ENCODE measurements around the gene KRT86. TPM values are rescaled to one million over a fixed set of nuclear protein-coding genes. Genes with fewer than 3 reads are reported as not detected.
"Not testable (repeated sequence)": the region's sequence is repeated elsewhere in the genome, so short reads cannot be mapped to it uniquely, and the experiment has no call there.

The KRT86 gene
- total RNA-seq, 1 donor from 2014 or later, result 0.96 TPM

DNA sequence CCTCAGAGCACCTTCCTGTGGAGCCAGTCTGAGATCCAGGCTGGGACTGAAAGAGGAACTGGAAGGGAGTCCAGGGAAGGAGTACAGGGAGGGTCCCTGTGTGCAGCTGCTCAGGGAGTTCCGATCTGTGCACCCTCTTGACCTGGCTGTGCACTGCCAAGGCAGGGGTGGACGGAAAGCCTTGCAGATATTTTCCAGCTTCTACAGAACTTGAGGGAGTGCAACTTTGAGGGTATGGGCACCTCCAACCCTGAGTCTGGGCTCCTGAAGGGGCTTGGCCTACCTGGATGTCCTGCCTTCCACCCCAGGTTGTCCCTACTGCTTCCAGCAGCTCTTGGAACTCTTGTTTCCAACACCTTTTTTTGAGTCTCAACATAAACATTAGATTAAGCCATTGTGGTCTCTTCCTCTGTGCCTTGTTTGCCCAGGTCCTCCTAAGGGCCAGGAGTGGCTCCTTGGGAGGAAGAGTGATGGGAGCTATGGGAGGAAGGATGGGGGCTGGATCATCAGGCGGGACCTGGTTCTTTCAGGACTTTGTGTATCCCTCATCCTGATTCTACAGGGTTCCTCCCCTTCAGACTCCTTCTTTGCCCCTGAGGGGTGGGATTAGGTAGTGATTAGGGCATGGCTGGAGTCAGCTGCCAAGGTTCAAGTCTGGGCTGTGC is 37.9 kb upstream of the KRT86 start:
- TF ChIP-seq, protein P1, sequence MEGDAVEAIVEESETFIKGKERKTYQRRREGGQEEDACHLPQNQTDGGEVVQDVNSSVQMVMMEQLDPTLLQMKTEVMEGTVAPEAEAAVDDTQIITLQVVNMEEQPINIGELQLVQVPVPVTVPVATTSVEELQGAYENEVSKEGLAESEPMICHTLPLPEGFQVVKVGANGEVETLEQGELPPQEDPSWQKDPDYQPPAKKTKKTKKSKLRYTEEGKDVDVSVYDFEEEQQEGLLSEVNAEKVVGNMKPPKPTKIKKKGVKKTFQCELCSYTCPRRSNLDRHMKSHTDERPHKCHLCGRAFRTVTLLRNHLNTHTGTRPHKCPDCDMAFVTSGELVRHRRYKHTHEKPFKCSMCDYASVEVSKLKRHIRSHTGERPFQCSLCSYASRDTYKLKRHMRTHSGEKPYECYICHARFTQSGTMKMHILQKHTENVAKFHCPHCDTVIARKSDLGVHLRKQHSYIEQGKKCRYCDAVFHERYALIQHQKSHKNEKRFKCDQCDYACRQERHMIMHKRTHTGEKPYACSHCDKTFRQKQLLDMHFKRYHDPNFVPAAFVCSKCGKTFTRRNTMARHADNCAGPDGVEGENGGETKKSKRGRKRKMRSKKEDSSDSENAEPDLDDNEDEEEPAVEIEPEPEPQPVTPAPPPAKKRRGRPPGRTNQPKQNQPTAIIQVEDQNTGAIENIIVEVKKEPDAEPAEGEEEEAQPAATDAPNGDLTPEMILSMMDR (IDR thresholded peaks at IDR 0.05), result no peak
- intact Hi-C loops (cut with DNase I), result no loop called here
- peaks cover 4% of the 10 kb centered on the region for H3K27me3 ChIP-seq
- H3K9me3 ChIP-seq, result no peaks in the 10 kb centered on the region
- no peak for DNase-seq (ENCODE audit: low spot score in 2 of 2)
- H3K4me1 ChIP-seq, result peaks cover 7 to 15% of the 10 kb centered on the region in 2 donors
- no peaks in the 10 kb centered on the region for H3K36me3 ChIP-seq
- no peak overlapping the region for H3K27ac ChIP-seq
- no peak overlapping the region for H3K4me3 ChIP-seq

- DNase-seq (ENCODE audit: low spot score in 2 of 2), result no peak
- Histone ChIP-seq H3K27me3 (no peaks in the 10 kb centered on the region), H3K4me3 (no peak overlapping the region), H3K36me3 (no peaks in the 10 kb centered on the region), H3K27ac (no peak overlapping the region), H3K4me1 (peaks cover 3 to 8% of the 10 kb centered on the region in 2 donors), H3K9me3 (no peaks in the 10 kb centered on the region)
- intact Hi-C loops (cut with DNase I), result no loop called here
- TF ChIP-seq, protein P1 (IDR thresholded peaks at IDR 0.05), result no peak
These were observed 36.1 kb upstream of the KRT86 start for GRCh38 chr12:52238207-52238840.

GRCh38 chr12:52238916-52239646 is 35.4 kb upstream of the KRT86 start:
- DNase-seq (ENCODE audit: low spot score in 2 of 2), result no peak
- Histone ChIP-seq H3K9me3 (no peaks in the 10 kb centered on the region), H3K4me1 (peaks cover 10 to 13% of the 10 kb centered on the region in 2 donors), H3K27me3 (no peaks in the 10 kb centered on the region), H3K36me3 (no peaks in the 10 kb centered on the region), H3K4me3 (no peak overlapping the region), H3K27ac (no peak overlapping the region)
- intact Hi-C loops (cut with DNase I), result no loop called here
- TF ChIP-seq, protein P1 (IDR thresholded peaks at IDR 0.05), result no peak

GRCh38 chr12:52239767-52240166 is 34.7 kb upstream of the KRT86 start:
- intact Hi-C loops (cut with DNase I), result loop anchor here (10.0 kb wide), 1 partner anchor 205 kb away; no protein-coding TSS in a partner anchor
- H3K4me1 ChIP-seq, result peaks cover 16 to 20% of the 10 kb centered on the region in 2 donors
- no peaks in the 10 kb centered on the region for H3K36me3 ChIP-seq
- no peak overlapping the region for H3K4me3 ChIP-seq
- no peak for DNase-seq (ENCODE audit: low spot score in 2 of 2)
- no peaks in the 10 kb centered on the region for H3K9me3 ChIP-seq
- no peak overlapping the region for H3K27ac ChIP-seq
- TF ChIP-seq, protein P1 (IDR thresholded peaks at IDR 0.05), result no peak
- no peaks in the 10 kb centered on the region for H3K27me3 ChIP-seq

GRCh38 chr12:52240247-52240646 is 34.2 kb upstream of the KRT86 start:
- H3K9me3 ChIP-seq; H3K36me3 ChIP-seq; H3K4me3 ChIP-seq; DNase-seq (ENCODE audit: low spot score in 2 of 2); H3K27me3 ChIP-seq; H3K27ac ChIP-seq: not testable (repeated sequence)
- intact Hi-C loops (cut with DNase I), result loop anchor here (10.0 kb wide), 1 partner anchor 205 kb away; no protein-coding TSS in a partner anchor
- H3K4me1 ChIP-seq, result peaks cover 16 to 22% of the 10 kb centered on the region in 2 donors
